Measurements from ENCODE around the gene EVC2.

Gene EVC2

GRCh38 chr4:5722328-5722727 lies 14.0 kb upstream of the EVC2 start:
- H3K4me3 ChIP-seq (ENCODE audit: low read length in 2 of 2): no peak overlapping the region
- no peaks in the 10 kb centered on the region for H3K9me3 ChIP-seq (ENCODE audit: control insufficient read depth in 2 of 2, low read length in 2 of 2)
- H3K27ac ChIP-seq (ENCODE audit: low read depth in 2 of 2, low read length in 2 of 2): no peak overlapping the region
- no peaks in the 10 kb centered on the region for H3K27me3 ChIP-seq (ENCODE audit: control insufficient read depth in 2 of 2, insufficient read depth in 2 of 2, low read length in 2 of 2)
- no peak overlapping the region for H3K9ac ChIP-seq (ENCODE audit: low read depth in 1 of 2, low read length in 2 of 2)
- no peaks in the 10 kb centered on the region for H3K4me1 ChIP-seq (ENCODE audit: control insufficient read depth in 2 of 2, insufficient read depth in 2 of 2, low read length in 2 of 2)
- H3K36me3 ChIP-seq (ENCODE audit: control insufficient read depth in 2 of 2, insufficient read depth in 2 of 2, low read length in 2 of 2): no peaks in the 10 kb centered on the region

- Histone ChIP-seq H3K9me3 (ENCODE audit: control insufficient read depth in 2 of 2, low read length in 2 of 2) (no peaks in the 10 kb centered on the region), H3K4me3 (ENCODE audit: low read length in 2 of 2) (no peak overlapping the region), H3K4me1 (ENCODE audit: control insufficient read depth in 2 of 2, insufficient read depth in 2 of 2, low read length in 2 of 2) (no peaks in the 10 kb centered on the region), H3K27ac (ENCODE audit: low read depth in 2 of 2, low read length in 2 of 2) (no peak overlapping the region), H3K27me3 (ENCODE audit: control insufficient read depth in 2 of 2, insufficient read depth in 2 of 2, low read length in 2 of 2) (no peaks in the 10 kb centered on the region), H3K36me3 (ENCODE audit: control insufficient read depth in 2 of 2, insufficient read depth in 2 of 2, low read length in 2 of 2) (no peaks in the 10 kb centered on the region), H3K9ac (ENCODE audit: low read depth in 1 of 2, low read length in 2 of 2) (no peak overlapping the region)
These were observed 13.6 kb upstream of the EVC2 start for GRCh38 chr4:5721923-5722322.

DNA sequence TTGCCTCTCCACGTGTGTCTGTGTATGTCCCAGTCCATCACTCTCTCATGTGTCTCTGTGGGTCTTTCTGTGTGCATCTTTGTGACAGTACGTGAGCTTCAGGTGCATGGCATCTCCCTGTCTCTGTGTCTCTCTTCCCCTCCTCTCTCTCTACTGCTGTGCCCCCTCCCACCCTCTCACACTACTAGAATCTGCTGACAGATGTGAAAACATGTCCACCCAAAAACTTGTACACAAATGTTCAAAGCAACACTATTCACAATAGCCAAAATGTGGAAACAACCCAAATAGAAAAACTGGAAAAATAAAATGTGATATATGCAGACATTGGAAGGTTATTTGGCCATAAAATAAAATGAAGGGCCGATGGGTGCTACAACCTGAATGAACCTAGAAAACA lies 12.6 kb upstream of the EVC2 start:
- no peak overlapping the region for H3K9ac ChIP-seq (ENCODE audit: low read depth in 1 of 2, low read length in 2 of 2)
- H3K4me1 ChIP-seq (ENCODE audit: control insufficient read depth in 2 of 2, insufficient read depth in 2 of 2, low read length in 2 of 2): no peaks in the 10 kb centered on the region
- H3K4me3 ChIP-seq (ENCODE audit: low read length in 2 of 2): no peak overlapping the region
- H3K9me3 ChIP-seq (ENCODE audit: control insufficient read depth in 2 of 2, low read length in 2 of 2): no peaks in the 10 kb centered on the region
- H3K27ac ChIP-seq (ENCODE audit: low read depth in 2 of 2, low read length in 2 of 2): no peak overlapping the region
- H3K27me3 ChIP-seq (ENCODE audit: control insufficient read depth in 2 of 2, insufficient read depth in 2 of 2, low read length in 2 of 2): no peaks in the 10 kb centered on the region
- H3K36me3 ChIP-seq (ENCODE audit: control insufficient read depth in 2 of 2, insufficient read depth in 2 of 2, low read length in 2 of 2): no peaks in the 10 kb centered on the region

GRCh38 chr4:5720157-5720850 lies 11.9 kb upstream of the EVC2 start:
- no peaks in the 10 kb centered on the region for H3K27me3 ChIP-seq (ENCODE audit: control insufficient read depth in 2 of 2, insufficient read depth in 2 of 2, low read length in 2 of 2)
- no peak overlapping the region for H3K27ac ChIP-seq (ENCODE audit: low read depth in 2 of 2, low read length in 2 of 2)
- no peaks in the 10 kb centered on the region for H3K4me1 ChIP-seq (ENCODE audit: control insufficient read depth in 2 of 2, insufficient read depth in 2 of 2, low read length in 2 of 2)
- no peak overlapping the region for H3K4me3 ChIP-seq (ENCODE audit: low read length in 2 of 2)
- peaks cover 0 to 1% of the 10 kb centered on the region in 2 donors for H3K9me3 ChIP-seq (ENCODE audit: control insufficient read depth in 2 of 2, low read length in 2 of 2)
- no peak overlapping the region for H3K9ac ChIP-seq (ENCODE audit: low read depth in 1 of 2, low read length in 2 of 2)
- H3K36me3 ChIP-seq (ENCODE audit: control insufficient read depth in 2 of 2, insufficient read depth in 2 of 2, low read length in 2 of 2): no peaks in the 10 kb centered on the region

DNA sequence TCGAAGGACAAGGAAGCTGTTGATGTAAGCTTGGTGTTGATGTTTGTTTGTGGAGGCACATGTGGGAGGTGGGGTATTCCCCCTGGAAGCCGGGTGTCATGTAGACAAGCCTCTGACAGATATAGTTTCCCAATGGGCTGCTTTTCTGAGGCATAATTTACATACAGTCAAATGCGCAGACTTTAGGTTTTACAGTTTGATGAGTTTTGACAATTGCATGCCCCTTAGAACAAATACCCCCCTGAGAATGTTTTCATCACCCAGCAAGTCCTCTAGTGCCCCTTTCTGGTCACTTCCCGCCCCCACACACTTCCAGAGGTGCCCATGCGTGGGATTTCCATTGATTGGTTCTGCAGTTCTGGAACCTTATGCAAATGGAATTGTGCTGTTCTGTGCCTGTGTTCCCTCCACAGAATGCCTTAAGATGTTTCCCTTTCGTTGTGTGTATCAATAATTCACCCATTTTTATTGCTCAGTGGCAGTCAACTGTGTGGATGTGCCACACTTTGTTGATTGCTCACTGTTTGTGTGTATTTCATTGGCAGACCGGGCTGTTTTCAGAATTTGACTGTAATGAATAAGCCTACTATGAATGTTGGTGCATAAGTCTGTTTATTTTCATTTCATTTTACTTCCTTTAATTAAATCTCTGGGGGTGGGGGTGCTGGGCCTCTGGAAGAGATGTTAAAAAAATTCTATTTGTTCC lies 11.1 kb upstream of the EVC2 start:
- Histone ChIP-seq H3K36me3 (ENCODE audit: control insufficient read depth in 2 of 2, insufficient read depth in 2 of 2, low read length in 2 of 2) (no peaks in the 10 kb centered on the region), H3K9ac (ENCODE audit: low read depth in 1 of 2, low read length in 2 of 2) (no peak overlapping the region), H3K4me3 (ENCODE audit: low read length in 2 of 2) (no peak overlapping the region), H3K27ac (ENCODE audit: low read depth in 2 of 2, low read length in 2 of 2) (no peak overlapping the region), H3K4me1 (ENCODE audit: control insufficient read depth in 2 of 2, insufficient read depth in 2 of 2, low read length in 2 of 2) (no peaks in the 10 kb centered on the region), H3K27me3 (ENCODE audit: control insufficient read depth in 2 of 2, insufficient read depth in 2 of 2, low read length in 2 of 2) (no peaks in the 10 kb centered on the region), H3K9me3 (ENCODE audit: control insufficient read depth in 2 of 2, low read length in 2 of 2) (peaks cover 0 to 2% of the 10 kb centered on the region in 2 donors)

- H3K36me3 ChIP-seq (ENCODE audit: control insufficient read depth in 2 of 2, insufficient read depth in 2 of 2, low read length in 2 of 2): no peaks in the 10 kb centered on the region
- no peak overlapping the region for H3K9ac ChIP-seq (ENCODE audit: low read depth in 1 of 2, low read length in 2 of 2)
- no peak overlapping the region for H3K27ac ChIP-seq (ENCODE audit: low read depth in 2 of 2, low read length in 2 of 2)
- no peak overlapping the region for H3K4me3 ChIP-seq (ENCODE audit: low read length in 2 of 2)
- peaks cover 0 to 2% of the 10 kb centered on the region in 2 donors for H3K9me3 ChIP-seq (ENCODE audit: control insufficient read depth in 2 of 2, low read length in 2 of 2)
- H3K4me1 ChIP-seq (ENCODE audit: control insufficient read depth in 2 of 2, insufficient read depth in 2 of 2, low read length in 2 of 2): no peaks in the 10 kb centered on the region
- no peaks in the 10 kb centered on the region for H3K27me3 ChIP-seq (ENCODE audit: control insufficient read depth in 2 of 2, insufficient read depth in 2 of 2, low read length in 2 of 2)
These were observed 10.1 kb upstream of the EVC2 start for GRCh38 chr4:5718411-5718810.

GRCh38 chr4:5717449-5718158 lies 9.2 kb upstream of the EVC2 start:
- H3K9me3 ChIP-seq (ENCODE audit: control insufficient read depth in 2 of 2, low read length in 2 of 2): peaks cover 0 to 2% of the 10 kb centered on the region in 2 donors
- no peak overlapping the region for H3K4me3 ChIP-seq (ENCODE audit: low read length in 2 of 2)
- no peaks in the 10 kb centered on the region for H3K36me3 ChIP-seq (ENCODE audit: control insufficient read depth in 2 of 2, insufficient read depth in 2 of 2, low read length in 2 of 2)
- no peak overlapping the region for H3K27ac ChIP-seq (ENCODE audit: low read depth in 2 of 2, low read length in 2 of 2)
- H3K4me1 ChIP-seq (ENCODE audit: control insufficient read depth in 2 of 2, insufficient read depth in 2 of 2, low read length in 2 of 2): no peaks in the 10 kb centered on the region
- H3K9ac ChIP-seq (ENCODE audit: low read depth in 1 of 2, low read length in 2 of 2): no peak overlapping the region
- no peaks in the 10 kb centered on the region for H3K27me3 ChIP-seq (ENCODE audit: control insufficient read depth in 2 of 2, insufficient read depth in 2 of 2, low read length in 2 of 2)

DNA sequence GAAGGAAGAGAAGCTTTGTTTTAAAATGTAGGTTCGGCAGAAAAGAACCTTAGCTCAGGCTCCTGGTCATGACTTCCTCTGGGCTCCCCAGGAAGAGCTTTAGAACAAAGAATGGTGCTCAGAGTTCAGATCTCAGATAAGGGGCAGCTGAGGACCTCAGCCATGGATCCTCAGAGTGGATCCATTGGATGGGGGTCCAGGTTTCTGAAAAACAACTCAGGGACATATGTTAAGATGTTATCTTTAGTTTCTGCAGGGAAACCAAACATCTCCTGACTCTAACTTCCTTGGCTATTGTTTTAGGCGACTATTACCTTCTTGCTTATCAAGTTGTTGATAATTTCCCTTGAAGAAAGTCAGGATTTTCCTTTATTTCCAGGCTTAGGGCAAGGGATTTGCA lies 8.0 kb upstream of the EVC2 start:
- Histone ChIP-seq H3K4me3 (ENCODE audit: low read length in 2 of 2) (no peak overlapping the region), H3K4me1 (ENCODE audit: control insufficient read depth in 2 of 2, insufficient read depth in 2 of 2, low read length in 2 of 2) (no peaks in the 10 kb centered on the region), H3K9me3 (ENCODE audit: control insufficient read depth in 2 of 2, low read length in 2 of 2) (peaks cover 0 to 2% of the 10 kb centered on the region in 2 donors), H3K27ac (ENCODE audit: low read depth in 2 of 2, low read length in 2 of 2) (no peak overlapping the region), H3K27me3 (ENCODE audit: control insufficient read depth in 2 of 2, insufficient read depth in 2 of 2, low read length in 2 of 2) (peaks cover 0 to 2% of the 10 kb centered on the region in 2 donors), H3K9ac (ENCODE audit: low read depth in 1 of 2, low read length in 2 of 2) (no peak overlapping the region), H3K36me3 (ENCODE audit: control insufficient read depth in 2 of 2, insufficient read depth in 2 of 2, low read length in 2 of 2) (no peaks in the 10 kb centered on the region)

DNA sequence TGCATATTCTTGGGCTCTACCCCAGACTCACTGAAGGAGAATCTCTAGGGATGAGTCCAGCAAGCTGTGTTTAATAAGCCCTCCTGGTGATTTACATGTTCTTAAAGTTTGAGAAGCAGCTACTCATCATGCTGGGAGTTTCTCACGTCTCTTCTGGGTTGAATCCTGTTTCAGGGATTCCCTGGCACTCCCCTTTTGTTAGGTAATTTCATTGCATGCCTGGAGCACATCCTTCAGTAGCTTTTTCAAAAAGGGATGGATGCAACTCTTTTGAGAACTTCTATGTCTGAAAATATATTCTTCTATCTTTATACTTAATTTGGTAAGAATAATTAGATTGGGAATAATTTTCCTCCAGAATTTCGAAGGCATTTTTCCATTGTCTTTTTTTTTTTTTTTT lies 7.0 kb upstream of the EVC2 start:
- H3K27me3 ChIP-seq (ENCODE audit: control insufficient read depth in 2 of 2, insufficient read depth in 2 of 2, low read length in 2 of 2): peaks cover 0 to 2% of the 10 kb centered on the region in 2 donors

GRCh38 chr4:5713861-5714260 lies 5.5 kb upstream of the EVC2 start:
- Histone ChIP-seq H3K27ac (ENCODE audit: low read depth in 2 of 2, low read length in 2 of 2) (no peak overlapping the region), H3K36me3 (ENCODE audit: control insufficient read depth in 2 of 2, insufficient read depth in 2 of 2, low read length in 2 of 2) (no peaks in the 10 kb centered on the region), H3K4me1 (ENCODE audit: control insufficient read depth in 2 of 2, insufficient read depth in 2 of 2, low read length in 2 of 2) (no peaks in the 10 kb centered on the region), H3K27me3 (ENCODE audit: control insufficient read depth in 2 of 2, insufficient read depth in 2 of 2, low read length in 2 of 2) (peaks cover 0 to 7% of the 10 kb centered on the region in 2 donors), H3K9me3 (ENCODE audit: control insufficient read depth in 2 of 2, low read length in 2 of 2) (peaks cover 0 to 2% of the 10 kb centered on the region in 2 donors), H3K9ac (ENCODE audit: low read depth in 1 of 2, low read length in 2 of 2) (no peak overlapping the region), H3K4me3 (ENCODE audit: low read length in 2 of 2) (no peak overlapping the region)

More for the DNA sequence above, 7.0 kb upstream of the EVC2 start:
- Histone ChIP-seq H3K27ac (ENCODE audit: low read depth in 2 of 2, low read length in 2 of 2) (no peak overlapping the region), H3K9me3 (ENCODE audit: control insufficient read depth in 2 of 2, low read length in 2 of 2) (peaks cover 0 to 2% of the 10 kb centered on the region in 2 donors), H3K4me1 (ENCODE audit: control insufficient read depth in 2 of 2, insufficient read depth in 2 of 2, low read length in 2 of 2) (no peaks in the 10 kb centered on the region), H3K36me3 (ENCODE audit: control insufficient read depth in 2 of 2, insufficient read depth in 2 of 2, low read length in 2 of 2) (no peaks in the 10 kb centered on the region), H3K4me3 (ENCODE audit: low read length in 2 of 2) (no peak overlapping the region), H3K9ac (ENCODE audit: low read depth in 1 of 2, low read length in 2 of 2) (no peak overlapping the region)
